Activated CD8-positive, alpha-beta memory T cell treated with anti-CD3 and anti-CD28 coated beads for 1 hour (primary cell): Measurements from ENCODE around the gene PRR33.
A peak's percentile ranks its signal among the peaks of the same experiment; 100 is the strongest.
"Not testable (repeated sequence)": the region's sequence is repeated elsewhere in the genome, so short reads cannot be mapped to it uniquely, and the experiment has no call there.

Experiments
- DNase-seq, 2 donors: peaks; one replicate each; pipeline ENCODE4 v3.0.0-alpha.2; 2020; ENCODE audit warnings: low read depth in 1 of 2; ENCODE audit errors: extremely low read depth in 1 of 2

Gene PRR33

DNA sequence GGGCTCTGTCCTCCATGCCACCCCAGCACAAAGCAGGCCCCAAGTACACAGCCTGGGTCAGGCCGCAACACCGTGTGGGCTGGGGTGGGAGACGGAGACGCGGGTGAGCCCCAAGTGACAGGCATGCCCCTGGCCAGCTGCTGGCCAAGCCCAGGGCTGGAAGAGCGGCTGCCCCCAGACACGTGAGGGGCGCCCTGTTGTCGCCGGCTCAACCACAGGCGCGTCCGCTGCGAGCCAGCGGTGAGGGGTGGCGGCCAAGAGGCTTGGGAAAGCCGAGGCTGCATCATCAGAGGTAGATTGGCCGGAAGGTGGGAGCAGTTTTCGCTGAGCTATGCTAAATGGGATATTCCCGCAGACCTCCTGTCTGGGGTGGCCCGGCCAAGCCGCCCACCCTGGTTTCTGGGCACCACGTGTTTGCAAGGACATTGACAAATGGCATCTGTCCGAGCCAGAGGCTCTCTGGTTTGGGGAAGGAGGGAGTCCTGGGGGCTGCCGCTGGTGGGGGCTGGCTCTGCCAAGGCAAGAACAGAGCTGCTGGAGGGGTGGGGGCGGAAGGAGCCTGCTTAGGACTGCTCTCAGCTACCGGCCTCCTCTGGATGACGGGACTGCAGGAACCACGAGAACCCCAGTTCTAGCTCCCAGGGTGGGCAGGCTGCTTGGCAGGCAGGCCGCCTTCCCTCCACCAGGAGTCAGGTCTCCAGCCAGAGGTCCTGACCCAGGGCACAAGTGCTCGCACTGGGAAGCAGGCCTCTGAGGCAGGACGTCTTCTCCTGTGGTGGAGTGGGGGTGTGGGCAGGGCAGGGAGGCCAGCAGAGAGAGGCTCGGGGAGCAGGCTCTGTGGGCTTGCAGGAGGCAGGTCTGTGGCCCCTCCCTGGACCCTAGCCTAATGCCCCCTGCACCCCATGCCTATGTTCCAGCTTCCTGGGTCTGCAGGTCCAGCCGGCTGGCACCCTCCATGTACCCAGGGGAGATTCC lies 552 bp downstream of the PRR33 start:
- no peak for DNase-seq

DNA sequence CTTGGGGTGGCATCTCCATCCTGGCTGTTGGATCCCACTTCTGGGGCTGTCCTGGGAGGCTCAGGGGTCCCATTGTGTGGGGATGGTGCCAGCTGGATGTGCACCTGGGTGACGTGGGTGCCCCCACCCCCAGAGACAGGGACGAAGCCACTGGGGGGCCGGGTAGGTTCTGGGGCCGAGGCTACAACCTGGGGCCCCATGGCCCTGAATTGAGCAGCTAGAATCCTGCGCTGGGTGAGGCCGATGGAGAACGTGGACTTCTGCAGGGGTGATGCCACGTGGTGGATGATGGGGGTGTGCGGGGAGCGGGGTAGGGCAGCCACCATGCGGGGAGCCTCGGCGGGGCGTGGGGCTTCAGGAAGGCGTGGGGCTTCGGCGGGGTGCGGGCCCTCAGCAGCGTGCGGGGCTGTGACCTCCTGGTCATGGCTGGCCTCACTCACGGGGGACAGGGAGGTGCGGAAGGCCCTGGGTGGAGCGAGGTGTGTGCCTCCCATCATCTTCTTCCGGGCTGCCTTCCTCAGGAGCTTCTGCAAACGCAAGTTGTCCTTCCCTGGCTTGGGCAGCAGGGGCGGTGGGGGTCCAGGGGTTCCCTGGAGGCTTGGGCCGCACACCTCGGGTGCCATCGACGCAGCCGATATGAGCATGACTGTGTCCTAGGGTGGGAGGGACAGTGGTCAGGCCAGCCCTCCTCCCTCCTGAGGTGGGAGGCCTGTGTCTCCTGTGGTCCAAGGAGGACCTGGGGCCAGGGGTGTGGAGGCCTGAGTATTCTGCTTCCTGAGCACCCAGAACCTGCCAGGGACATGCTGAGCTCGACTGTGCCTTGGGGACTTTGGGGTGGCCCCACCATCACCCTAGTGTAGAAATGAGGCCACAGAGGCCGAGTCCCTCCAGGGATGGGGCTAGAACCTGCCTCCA lies 1.5 kb downstream of the PRR33 start:
- DNase-seq = no peak

DNA sequence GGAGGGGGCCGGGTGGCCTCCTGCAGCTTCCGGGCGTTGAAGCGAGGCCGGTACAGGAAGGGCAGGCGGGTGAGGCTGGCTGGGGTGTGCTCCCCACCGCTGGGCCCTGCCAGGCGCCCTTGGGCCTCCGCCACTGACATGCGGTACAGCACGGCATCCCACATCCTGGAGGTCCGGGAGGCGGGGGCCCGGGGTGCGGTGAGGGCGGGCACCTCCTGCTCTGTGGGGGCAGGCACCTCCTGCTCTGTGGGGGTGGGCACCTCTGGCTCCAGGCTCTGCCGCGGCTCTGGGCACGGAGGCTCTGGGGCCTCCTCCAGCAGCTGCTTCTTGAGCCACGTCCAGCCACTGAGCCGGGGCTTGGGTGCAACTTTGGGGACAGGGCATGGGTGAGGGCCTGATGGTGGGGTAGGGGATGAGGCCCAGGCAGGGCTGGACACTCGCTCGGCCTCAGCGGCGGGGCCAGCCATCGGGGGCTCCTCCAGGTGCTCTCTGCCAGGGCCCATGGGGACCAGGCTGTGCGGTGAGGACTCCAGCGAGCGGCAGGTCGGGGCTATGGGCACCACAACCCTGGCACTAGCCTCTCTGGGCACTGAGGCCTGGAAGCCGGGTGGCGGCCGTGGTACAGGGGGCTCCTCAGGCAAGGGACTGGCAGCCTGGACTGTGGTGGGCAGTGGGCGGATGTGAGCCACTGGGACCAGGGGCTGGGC lies 2.3 kb downstream of the PRR33 start:
- DNase-seq = peak; percentile 34 to 66

DNA sequence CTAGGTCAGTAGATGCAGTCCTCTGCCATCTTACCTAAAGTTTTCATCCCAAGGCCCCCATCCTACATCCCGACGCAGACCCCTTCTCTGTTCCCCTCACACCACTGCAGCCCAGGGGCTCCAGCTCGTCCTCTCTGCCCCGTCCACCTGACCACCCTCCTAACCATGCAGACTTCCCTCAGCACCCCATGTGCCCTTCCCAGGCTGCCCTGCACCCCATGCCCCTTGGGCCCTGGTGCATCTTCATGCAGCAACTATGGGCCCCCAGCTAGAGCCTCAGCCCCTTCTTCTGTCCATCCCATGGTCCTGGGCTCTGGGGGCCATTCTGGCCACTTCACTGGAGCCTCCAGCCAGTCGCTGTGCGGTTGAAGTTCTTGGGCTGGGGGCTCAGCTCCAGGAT lies 2.9 kb downstream of the PRR33 start:
- no peak for DNase-seq

DNA sequence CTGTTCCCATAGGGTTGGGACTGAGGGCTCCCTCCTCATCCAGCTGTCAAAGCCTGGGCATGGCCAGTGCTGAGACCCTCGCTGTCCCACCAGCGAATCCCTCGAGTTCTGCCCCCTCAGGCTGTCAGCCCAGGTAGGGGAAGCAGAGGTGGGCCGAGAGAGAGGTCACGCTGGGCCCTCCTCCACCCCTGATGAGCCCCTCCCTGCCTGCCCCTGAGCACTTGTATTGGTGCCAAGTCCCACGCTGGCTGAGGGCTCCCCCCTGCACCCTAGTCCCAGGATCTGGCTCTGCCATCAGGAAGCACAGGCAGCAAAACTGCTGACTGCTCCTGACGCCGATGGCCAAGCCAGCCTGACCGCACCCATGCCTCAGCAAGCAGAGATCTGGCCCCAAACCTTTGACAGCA lies 3.3 kb downstream of the PRR33 start:
- no peak for DNase-seq

DNA sequence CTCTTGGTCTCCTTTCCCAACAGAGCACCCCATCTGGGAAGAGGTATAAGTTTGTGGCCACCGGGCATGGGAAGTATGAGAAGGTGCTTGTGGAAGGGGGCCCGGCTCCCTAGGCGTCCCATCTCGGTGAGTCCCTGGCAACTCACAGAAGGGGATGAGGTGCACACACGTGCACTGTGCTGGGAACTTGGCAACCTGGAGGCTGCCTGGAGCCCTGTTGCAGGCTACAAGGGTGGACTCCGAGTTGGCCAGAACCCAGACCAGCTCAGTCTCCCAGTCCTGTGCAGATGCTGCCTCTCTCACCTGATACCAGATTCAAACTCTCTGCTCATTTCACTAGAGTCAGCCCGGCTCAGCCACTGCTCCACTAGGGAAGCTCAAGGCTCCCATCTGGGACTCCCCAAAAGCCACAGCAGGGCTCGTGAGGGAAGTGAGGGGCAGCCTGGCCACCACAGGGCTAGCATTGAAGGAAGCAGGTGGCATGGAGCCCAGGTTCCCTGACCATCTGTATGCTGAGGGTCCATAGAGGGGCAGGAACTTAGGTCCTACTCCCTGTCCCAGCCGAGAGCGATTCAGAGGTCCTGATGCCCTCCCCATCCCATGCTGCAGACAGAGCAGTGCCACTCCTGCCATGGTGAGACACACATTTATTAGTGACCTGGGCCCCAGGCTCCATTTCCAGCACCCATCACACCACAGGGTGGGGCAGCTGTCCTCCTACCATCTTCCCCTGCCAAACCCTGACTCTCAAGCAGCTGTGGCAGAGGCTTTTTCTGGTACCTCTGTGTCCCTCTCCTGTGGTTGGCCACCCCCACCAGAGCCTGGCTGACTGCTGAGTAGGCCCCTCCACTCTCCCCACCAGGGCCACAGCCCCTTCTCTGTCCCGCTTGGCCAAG lies 4.0 kb downstream of the PRR33 start:
- DNase-seq = no peak

DNA sequence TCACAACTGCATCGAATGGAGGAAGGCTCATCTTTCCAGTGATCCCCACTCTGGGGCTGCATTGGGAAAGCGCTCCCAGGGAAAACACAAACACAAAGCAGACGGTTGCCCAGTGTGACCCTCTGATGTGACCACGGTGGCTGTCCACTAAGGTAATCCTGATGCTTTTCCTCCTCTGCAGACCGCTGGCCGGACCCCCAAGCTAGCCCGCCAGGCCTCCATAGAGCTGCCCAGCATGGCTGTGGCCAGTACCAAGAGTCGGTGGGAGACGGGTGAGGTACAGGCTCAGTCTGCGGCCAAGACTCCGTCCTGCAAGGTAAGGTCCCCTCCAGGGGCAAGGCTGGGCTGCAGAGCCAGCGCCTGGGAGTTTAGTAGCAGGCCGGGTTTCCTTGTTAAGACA lies 5.1 kb downstream of the PRR33 start:
- DNase-seq = not testable (repeated sequence)

DNA sequence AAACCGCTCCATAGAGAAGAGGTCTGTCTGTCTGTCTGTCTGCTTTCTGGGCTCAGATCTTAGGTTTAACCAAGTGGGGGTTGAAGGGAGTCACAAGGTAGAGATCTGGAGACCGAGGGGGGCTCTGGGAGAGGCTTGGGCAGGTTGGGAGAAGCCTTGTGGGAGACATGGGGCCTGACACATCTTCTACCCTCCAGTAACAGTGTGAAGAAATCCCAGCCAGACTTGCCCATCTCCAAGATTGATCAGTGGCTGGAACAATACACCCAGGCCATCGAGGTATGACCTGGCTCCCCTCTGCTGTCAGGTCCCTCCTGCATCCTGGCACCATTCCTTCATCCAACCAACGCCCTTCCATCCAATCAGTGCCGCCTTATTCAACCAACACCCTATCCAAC lies 7.4 kb downstream of the PRR33 start:
- no peak for DNase-seq

DNA sequence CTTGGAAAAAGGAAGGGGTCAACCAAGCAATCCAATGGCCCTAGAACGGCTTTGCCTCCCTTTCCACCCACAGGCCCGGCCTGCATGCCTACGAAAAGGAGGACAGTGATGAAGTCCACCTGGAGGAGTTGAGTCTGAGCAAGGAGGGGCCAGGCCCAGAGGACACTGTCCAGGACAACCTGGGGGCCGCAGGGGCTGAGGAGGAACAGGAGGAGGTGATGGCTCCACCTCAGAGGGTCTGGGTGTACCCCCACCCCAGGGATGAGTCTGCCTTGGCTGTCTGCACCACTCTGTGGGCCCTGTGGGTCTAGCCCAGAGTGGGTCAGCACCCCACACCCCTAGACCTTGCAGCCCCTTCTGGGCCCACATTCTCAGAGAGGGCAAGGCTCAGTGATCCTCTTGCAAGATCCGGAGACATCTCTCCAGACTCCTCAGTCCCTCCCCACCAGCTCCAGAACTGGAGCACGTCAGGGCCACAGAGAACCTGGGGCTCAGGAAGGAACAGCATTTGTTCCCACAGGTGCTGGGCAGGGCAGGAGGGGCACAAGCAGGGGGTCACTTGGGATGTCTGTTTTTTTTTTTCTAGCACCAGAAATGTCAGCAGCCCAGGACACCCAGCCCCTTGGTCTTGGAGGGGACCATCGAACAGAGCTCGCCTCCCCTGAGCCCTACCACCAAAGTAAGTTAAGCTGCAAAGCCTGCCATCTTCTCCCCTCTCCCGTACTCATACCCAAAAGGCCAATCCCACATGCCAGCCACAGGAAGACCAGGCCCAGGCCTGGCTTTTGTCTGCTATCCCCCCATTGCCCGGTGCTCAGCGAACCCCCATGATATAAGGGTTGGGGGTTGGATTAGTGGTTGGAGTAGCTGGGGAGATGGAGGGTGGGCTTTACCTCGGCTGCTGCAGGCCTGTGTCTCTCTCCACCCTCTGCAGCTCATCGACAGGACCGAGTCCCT lies 8.1 kb downstream of the PRR33 start:
- no peak for DNase-seq

DNA sequence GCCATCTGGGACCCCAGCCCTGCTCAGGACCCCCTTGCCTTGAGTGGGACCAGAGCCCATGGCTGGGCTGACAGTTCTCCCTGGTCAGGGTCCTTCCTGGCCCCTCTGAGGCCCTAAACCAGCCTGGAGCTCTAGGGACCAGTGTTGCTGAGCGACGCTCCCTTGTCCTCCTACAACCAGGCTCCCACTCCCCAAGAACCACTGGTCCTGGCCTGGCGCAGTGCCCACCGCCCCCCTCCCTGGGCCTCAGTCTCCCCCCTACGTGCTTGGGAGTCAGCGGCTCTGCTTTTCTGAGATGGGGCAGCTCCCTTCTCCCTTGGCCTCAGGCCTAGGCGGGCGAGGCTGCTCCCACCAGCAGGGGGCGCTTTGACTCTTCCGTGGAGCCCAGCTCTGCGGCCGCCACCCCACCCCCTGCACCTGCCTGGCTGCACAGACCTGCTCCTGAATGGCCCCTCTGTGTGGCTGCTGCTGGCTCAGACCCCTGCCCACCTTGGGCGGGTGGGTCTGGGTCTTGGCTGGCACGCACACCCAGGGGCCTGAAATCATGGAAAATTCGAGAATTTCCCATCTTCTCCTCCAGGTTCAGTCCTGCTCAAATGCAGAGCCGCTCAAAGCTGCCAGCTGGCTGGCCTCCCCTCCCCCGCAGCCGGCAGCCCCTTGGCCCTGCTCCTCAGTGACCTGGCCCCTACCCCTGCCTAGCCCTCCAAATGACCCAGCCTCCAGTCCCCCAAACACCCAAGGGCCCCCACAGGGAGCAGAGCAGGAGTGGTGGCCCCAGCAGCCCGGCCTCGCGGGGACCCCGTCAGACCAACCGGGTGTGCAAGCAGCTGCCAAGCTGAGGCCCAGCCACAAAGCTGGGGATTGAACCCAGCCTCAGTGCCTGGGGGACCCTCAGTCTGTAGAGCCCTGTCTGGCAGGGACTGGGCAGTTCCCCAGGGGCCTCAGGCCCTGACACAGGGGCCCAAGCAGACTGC lies 9.1 kb downstream of the PRR33 start:
- peak; percentile 50 to 75 for DNase-seq

DNA sequence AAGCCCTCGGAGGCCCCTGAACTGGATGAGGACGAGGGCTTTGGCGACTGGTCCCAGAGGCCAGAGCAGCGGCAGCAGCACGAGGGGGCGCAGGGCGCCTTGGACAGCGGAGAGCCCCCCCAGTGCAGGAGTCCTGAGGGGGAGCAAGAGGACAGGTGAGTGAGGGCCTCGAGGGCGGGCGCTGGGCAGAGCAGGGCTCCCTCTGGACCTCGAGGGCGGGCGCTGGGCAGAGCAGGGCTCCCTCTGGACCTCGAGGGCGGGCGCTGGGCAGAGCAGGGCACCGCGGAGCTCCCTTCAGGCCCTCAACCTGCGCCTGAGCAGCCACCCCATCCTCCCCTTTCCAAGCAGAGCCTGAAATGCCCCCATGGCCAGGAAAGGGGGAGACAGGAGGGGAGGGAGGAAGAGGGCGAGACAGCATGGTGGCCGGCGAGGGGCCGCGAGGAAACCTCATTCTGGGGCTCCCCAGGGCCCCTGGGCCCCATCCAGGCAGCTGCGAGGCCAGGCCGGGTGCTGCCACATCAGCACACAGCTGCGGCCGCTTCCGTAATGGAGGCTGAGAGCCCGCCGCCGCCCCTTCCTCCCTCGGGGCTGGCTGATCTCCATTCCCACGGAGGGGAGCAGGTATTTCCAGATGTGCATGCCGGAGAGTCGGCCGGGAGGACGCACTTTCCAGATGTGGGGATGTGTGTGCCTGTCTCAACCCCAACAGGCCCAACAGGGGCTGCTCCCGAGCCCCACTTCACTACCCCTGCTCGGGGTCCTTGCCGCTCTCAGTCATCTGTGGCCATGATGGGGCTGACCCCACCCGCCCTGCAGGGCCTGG lies 10.0 kb downstream of the PRR33 start:
- DNase-seq = no peak

DNA sequence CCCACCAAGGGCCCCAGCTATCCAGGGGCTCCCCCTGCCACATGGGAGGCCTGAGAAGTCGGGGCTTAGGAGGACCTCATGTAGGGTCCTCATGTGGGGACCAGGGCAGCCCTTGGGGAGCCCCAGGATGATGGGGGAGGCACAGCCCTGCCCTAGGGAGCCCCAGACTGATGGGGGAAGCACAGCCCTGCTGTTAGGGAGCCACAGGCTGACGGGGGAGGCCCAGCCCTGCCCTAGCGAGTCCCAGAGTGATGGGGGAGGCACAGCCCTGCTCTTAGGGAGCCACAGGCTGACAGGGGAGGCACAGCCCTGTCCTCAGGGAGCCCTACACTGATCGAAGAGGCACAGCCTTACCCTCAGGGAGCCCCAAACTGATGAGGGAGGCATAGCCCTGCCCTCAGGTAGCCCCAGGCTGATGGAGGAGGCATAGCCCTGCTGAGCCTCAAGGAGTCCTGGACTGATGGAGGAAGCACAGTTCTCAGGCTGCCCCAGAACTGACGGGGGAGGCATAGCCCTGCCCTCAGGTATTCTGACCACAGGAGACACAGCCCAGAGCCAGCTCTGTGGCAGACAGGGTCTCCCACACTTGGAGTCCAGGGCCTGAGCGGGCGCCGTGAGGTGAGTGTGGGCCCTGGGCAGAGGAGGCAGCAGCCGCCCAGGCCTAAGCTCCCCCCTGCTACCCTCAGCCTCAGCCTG lies 10.8 kb downstream of the PRR33 start:
- no peak for DNase-seq

DNA sequence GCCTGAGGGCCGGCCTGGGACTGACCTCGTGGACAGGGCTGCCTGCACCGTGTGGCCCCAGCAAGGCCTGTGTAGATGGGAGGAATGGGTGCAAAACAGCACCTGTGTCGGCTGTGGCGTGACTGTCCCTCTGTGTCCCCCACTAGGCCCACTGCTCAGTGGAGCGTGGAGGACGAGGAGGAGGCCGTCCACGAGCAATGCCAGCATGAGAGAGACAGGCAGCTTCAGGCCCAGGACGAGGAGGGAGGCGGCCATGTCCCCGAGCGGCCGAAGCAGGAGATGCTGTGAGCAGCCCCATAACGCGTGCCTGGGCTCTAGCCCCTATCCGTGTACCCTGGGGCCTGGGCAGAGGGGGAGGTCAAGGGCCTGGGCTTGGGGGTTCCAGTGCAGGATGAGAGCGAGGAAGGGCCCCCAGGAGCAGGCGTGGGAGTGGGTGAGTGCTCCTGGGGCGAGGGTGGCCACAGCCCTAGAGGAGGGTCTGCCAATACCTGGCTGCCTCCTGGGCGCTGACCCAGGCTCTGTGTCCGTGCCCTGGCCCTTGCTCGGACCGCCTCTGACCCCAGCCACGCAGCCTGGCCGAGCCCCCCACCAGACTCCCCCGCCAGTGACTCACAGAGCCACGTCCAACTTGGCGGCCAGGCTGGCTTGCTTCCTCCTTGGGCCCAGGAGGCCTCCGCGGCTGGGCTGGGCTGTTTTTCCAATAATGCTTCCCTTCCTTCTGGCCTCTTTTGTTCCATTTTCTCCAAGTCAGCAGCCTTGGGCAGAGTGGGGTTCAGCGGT lies 11.6 kb downstream of the PRR33 start:
- DNase-seq = no peak

DNA sequence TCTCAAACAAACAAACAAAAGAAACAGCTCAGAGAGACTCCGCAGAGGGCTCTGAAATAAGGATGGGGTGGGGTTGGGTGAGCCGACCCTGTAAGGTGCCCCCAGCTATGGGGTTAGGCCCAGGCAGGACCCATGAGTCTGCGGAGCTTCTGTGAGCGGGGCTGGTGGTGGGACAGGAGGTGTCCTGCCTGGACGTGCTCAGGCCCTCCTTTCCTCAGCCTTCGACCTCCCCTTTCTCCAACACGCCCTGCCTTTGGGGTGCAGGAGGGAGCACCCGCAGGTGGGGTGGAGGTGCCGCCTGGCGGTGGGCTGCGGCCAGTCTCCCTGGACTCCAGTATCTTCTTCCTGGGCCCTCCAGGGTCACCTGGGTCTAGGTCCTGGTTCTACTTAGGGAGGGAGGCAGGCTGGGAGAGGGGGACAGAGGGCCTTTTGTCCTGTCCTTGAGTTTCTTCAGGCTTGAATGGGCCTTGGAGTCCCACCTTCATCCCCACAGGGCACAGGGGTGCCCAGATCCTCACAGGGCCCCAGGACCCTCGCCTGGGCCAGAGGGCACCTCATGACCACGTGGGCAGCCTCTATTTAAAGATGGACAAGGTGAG lies 12.3 kb downstream of the PRR33 start:
- no peak for DNase-seq
